ENCODE data around the gene PKP4. TPM values are rescaled to one million over a fixed set of nuclear protein-coding genes. Genes with fewer than 3 reads are reported as not detected.
"Not testable (repeated sequence)": the region's sequence is repeated elsewhere in the genome, so short reads cannot be mapped to it uniquely, and the experiment has no call there.

Gene PKP4
- total RNA-seq, 1 experiment from 2014 or later, result 40.1 TPM

- Histone ChIP-seq H3K4me1 (ENCODE audit: insufficient read depth, low read length) (peaks cover 11% of the 10 kb centered on the region; the same call in 1 of the 2 replicates), H3K9me3 (ENCODE audit: low read length) (no peaks in the 10 kb centered on the region), H3K4me2 (ENCODE audit: low read length) (no peak overlapping the region), H3K9ac (ENCODE audit: low read length) (no peak overlapping the region), H3K79me2 (ENCODE audit: low read length) (no peaks in the 10 kb centered on the region), H3K4me3 (ENCODE audit: low read length) (no peak overlapping the region), H3K36me3 (ENCODE audit: low read depth, low read length) (no peaks in the 10 kb centered on the region), H3F3A (ENCODE audit: low read length, unreplicated experiment) (no peaks in the 10 kb centered on the region), H3K27me3 (ENCODE audit: low read length) (no peaks in the 10 kb centered on the region), H3K27ac (ENCODE audit: low read length) (no peak overlapping the region), H4K20me1 (ENCODE audit: low read length) (no peaks in the 10 kb centered on the region), H2AFZ (ENCODE audit: low read length) (no peak overlapping the region), H3K9me2 (replicated peaks; ENCODE audit: low read length) (no peaks in the 10 kb centered on the region)
- intact Hi-C loops (cut with micrococcal nuclease), result no loop called here
- ChIA-PET CTCF (no interaction called here), POLR2A (ENCODE audit: unreplicated experiment) (no interaction called here)
- ATAC-seq (no peak), DNase-seq (no peak)
- no TSS peak for BruUV-seq (replicated peaks)
- no peak for TF ChIP-seq EZH2 (IDR thresholded peaks at IDR 0.05; ENCODE audit: low read length, unreplicated experiment)
- TF ChIP-seq, protein P1, sequence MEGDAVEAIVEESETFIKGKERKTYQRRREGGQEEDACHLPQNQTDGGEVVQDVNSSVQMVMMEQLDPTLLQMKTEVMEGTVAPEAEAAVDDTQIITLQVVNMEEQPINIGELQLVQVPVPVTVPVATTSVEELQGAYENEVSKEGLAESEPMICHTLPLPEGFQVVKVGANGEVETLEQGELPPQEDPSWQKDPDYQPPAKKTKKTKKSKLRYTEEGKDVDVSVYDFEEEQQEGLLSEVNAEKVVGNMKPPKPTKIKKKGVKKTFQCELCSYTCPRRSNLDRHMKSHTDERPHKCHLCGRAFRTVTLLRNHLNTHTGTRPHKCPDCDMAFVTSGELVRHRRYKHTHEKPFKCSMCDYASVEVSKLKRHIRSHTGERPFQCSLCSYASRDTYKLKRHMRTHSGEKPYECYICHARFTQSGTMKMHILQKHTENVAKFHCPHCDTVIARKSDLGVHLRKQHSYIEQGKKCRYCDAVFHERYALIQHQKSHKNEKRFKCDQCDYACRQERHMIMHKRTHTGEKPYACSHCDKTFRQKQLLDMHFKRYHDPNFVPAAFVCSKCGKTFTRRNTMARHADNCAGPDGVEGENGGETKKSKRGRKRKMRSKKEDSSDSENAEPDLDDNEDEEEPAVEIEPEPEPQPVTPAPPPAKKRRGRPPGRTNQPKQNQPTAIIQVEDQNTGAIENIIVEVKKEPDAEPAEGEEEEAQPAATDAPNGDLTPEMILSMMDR (conservative IDR thresholded peaks at IDR 0.05; ENCODE audit: low read depth, low read length), result no peak
- no peak for TF ChIP-seq EZH2phosphoT487 (IDR thresholded peaks at IDR 0.05; ENCODE audit: borderline replicate concordance, low read length)
Measured at GRCh38 chr2:158699323-158699722, 242.6 kb downstream of the PKP4 start.

GRCh38 chr2:158701101-158701500 lies 244.3 kb downstream of the PKP4 start:
- Histone ChIP-seq H2AFZ (ENCODE audit: low read length) (no peak overlapping the region), H3K27ac (ENCODE audit: low read length) (no peak overlapping the region), H3K36me3 (ENCODE audit: low read depth, low read length) (no peaks in the 10 kb centered on the region), H3K27me3 (ENCODE audit: low read length) (no peaks in the 10 kb centered on the region), H3F3A (ENCODE audit: low read length, unreplicated experiment) (no peaks in the 10 kb centered on the region), H3K4me3 (ENCODE audit: low read length) (no peak overlapping the region), H3K4me1 (ENCODE audit: insufficient read depth, low read length) (peaks cover 11% of the 10 kb centered on the region; the same call in 1 of the 2 replicates), H3K9ac (ENCODE audit: low read length) (no peak overlapping the region), H3K4me2 (ENCODE audit: low read length) (no peak overlapping the region), H3K9me3 (ENCODE audit: low read length) (0 out of 2 replicates have a peak, but pooled peaks cover 5% of the 10 kb centered on the region), H4K20me1 (ENCODE audit: low read length) (no peaks in the 10 kb centered on the region), H3K79me2 (ENCODE audit: low read length) (no peaks in the 10 kb centered on the region), H3K9me2 (replicated peaks; ENCODE audit: low read length) (no peaks in the 10 kb centered on the region)
- ChIA-PET POLR2A (ENCODE audit: unreplicated experiment) (no interaction called here), CTCF (no interaction called here)
- TF ChIP-seq EZH2 (IDR thresholded peaks at IDR 0.05; ENCODE audit: low read length, unreplicated experiment) (no peak), EZH2phosphoT487 (IDR thresholded peaks at IDR 0.05; ENCODE audit: borderline replicate concordance, low read length) (no peak)
- TF ChIP-seq, protein P1 (conservative IDR thresholded peaks at IDR 0.05; ENCODE audit: low read depth, low read length), result no peak
- intact Hi-C loops (cut with micrococcal nuclease), result no loop called here
- DNase-seq (no peak), ATAC-seq (no peak)
- BruUV-seq (replicated peaks), result no TSS peak

DNA sequence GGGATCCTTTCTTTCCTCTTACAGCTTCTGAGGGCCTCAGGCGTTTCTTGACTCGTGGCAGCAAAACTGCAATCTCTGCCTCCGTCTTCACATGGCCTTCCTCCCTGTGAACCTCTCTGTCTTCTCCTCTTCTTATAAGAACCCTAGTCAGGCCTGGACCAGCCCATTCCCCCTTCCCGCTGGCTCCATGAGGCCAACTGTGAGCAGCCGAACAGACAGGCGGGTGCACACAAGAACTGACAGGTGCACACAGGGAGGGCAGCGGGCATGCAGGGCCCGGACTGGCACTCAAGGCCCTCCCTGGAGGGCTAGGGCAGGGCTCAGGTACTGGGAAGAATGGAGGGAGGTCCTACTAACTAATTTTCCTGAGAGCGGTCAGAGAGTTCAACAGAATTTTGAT lies 246.0 kb downstream of the PKP4 start:
- no peaks in the 10 kb centered on the region for H3K9me2 ChIP-seq (replicated peaks; ENCODE audit: low read length)
- no peak overlapping the region for H2AFZ ChIP-seq (ENCODE audit: low read length)
- no TSS peak for BruUV-seq (replicated peaks)
- ChIA-PET POLR2A (ENCODE audit: unreplicated experiment) (no interaction called here), CTCF (no interaction called here)
- TF ChIP-seq EZH2 (IDR thresholded peaks at IDR 0.05; ENCODE audit: low read length, unreplicated experiment) (no peak), EZH2phosphoT487 (IDR thresholded peaks at IDR 0.05; ENCODE audit: borderline replicate concordance, low read length) (no peak)
- TF ChIP-seq, protein P1 (conservative IDR thresholded peaks at IDR 0.05; ENCODE audit: low read depth, low read length), result no peak
- H3K27me3 ChIP-seq (ENCODE audit: low read length), result no peaks in the 10 kb centered on the region
- no peak overlapping the region for H3K9ac ChIP-seq (ENCODE audit: low read length)
- peaks cover 11% of the 10 kb centered on the region; the same call in 1 of the 2 replicates for H3K4me1 ChIP-seq (ENCODE audit: insufficient read depth, low read length)
- H3K9me3 ChIP-seq (ENCODE audit: low read length), result 0 out of 2 replicates have a peak, but pooled peaks cover 5% of the 10 kb centered on the region
- no peaks in the 10 kb centered on the region for H3K36me3 ChIP-seq (ENCODE audit: low read depth, low read length)
- no peaks in the 10 kb centered on the region for H3F3A ChIP-seq (ENCODE audit: low read length, unreplicated experiment)
- no peak overlapping the region for H3K27ac ChIP-seq (ENCODE audit: low read length)
- ATAC-seq (no peak), DNase-seq (no peak)
- H3K4me2 ChIP-seq (ENCODE audit: low read length), result no peak overlapping the region
- H3K4me3 ChIP-seq (ENCODE audit: low read length), result no peak overlapping the region
- intact Hi-C loops (cut with micrococcal nuclease), result no loop called here
- no peaks in the 10 kb centered on the region for H4K20me1 ChIP-seq (ENCODE audit: low read length)
- H3K79me2 ChIP-seq (ENCODE audit: low read length), result no peaks in the 10 kb centered on the region

DNA sequence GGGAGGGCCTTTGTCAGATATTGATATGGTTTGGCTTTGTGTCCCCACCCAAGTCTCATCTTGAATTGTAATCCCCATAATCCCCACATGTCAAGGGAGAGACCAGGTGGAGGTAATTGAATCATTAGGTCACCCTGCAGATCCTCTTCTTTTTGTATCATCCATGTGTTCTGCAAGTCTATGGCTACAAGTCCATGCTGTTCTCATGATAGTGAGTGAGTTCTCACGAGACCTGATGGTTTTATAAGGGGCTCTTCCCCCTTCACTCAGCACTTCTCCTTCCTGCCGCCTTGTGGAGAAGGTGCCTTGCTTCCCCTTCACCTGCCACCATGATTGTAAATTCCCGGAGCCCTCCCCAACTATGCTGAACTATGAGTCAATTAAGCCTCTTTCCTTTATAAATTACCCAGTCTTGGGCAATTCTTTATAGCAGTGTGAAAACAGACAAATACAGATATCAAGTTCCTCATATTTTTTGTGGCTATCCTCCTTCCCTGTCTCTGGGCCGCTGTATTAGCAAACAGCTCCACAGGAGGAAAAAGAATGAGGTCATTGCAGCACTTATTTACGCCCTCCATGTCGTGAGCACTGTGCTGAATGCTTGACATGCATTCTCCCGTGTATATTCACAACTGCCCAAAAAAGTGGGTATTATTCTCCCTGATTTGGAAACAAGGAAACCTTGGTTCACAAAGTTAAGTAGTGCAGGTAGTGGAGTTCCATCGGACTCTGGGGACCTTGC lies 248.1 kb downstream of the PKP4 start:
- H3F3A ChIP-seq (ENCODE audit: low read length, unreplicated experiment); ATAC-seq; H3K9me2 ChIP-seq (replicated peaks; ENCODE audit: low read length); H3K27ac ChIP-seq (ENCODE audit: low read length); H3K9me3 ChIP-seq (ENCODE audit: low read length); CTCF ChIA-PET; H3K4me2 ChIP-seq (ENCODE audit: low read length); H2AFZ ChIP-seq (ENCODE audit: low read length); intact Hi-C loops (cut with micrococcal nuclease); H4K20me1 ChIP-seq (ENCODE audit: low read length); H3K27me3 ChIP-seq (ENCODE audit: low read length); H3K36me3 ChIP-seq (ENCODE audit: low read depth, low read length); BruUV-seq (replicated peaks); H3K4me3 ChIP-seq (ENCODE audit: low read length); H3K9ac ChIP-seq (ENCODE audit: low read length); DNase-seq; POLR2A ChIA-PET (ENCODE audit: unreplicated experiment); H3K79me2 ChIP-seq (ENCODE audit: low read length): not testable (repeated sequence)
- peaks cover 11% of the 10 kb centered on the region; the same call in 1 of the 2 replicates for H3K4me1 ChIP-seq (ENCODE audit: insufficient read depth, low read length)
